HEK293 (cell line): ENCODE data around the gene NEUROG3.

Experiments
- ATF2 ChIP-seq: fragments of 450-650 bp; formaldehyde crosslinking; IDR thresholded peaks from 2 replicates; pipeline ENCODE4 v1.5.1; 2016; ENCODE audit warnings: missing biosample characterization, missing genetic modification characterization, low read depth
- CTCF ChIP-seq: fragments of 450-650 bp; formaldehyde crosslinking; IDR thresholded peaks from 2 replicates; pipeline ENCODE4 v1.5.1; 2016; ENCODE audit warnings: missing biosample characterization, missing genetic modification characterization
- FEZF1 ChIP-seq: fragments of 450-650 bp; formaldehyde crosslinking; IDR thresholded peaks from 2 replicates; pipeline ENCODE4 v1.5.1; 2016; ENCODE audit warnings: missing biosample characterization, missing genetic modification characterization
- HOXA7 ChIP-seq: sonication (generic); formaldehyde crosslinking; IDR thresholded peaks from 2 replicates; pipeline ENCODE4 v1.8.1; 2022; ENCODE audit warnings: missing genetic modification reagents, borderline replicate concordance
- ZBTB17 ChIP-seq: fragments of 450-650 bp; formaldehyde crosslinking; IDR thresholded peaks from 2 replicates; pipeline ENCODE4 v1.5.1; 2016; ENCODE audit warnings: missing biosample characterization, missing genetic modification characterization
- ZBTB26 ChIP-seq: fragments of 450-650 bp; formaldehyde crosslinking; optimal IDR thresholded peaks from 2 replicates; pipeline ENCODE3; 2016; ENCODE audit warnings: missing biosample characterization, mild to moderate bottlenecking, missing genetic modification characterization
- ZBTB7A ChIP-seq: fragments of 450-650 bp; formaldehyde crosslinking; IDR thresholded peaks from 2 replicates; pipeline ENCODE4 v1.5.1; 2016; ENCODE audit warnings: low read depth, missing biosample characterization, missing genetic modification characterization
- ZFP3 ChIP-seq: fragments of 450-650 bp; formaldehyde crosslinking; IDR thresholded peaks from 2 replicates; pipeline ENCODE4 v1.5.1; 2016; ENCODE audit warnings: low read depth, missing biosample characterization, missing genetic modification characterization
- ZNF184 ChIP-seq: fragments of 450-650 bp; IDR thresholded peaks from 2 replicates; pipeline ENCODE4 v1.5.1; 2018; ENCODE audit warnings: missing biosample characterization, mild to moderate bottlenecking, missing genetic modification characterization
- ZNF302 ChIP-seq: fragments of 450-650 bp; formaldehyde crosslinking; IDR thresholded peaks from 2 replicates; pipeline ENCODE4 v1.5.1; 2016; ENCODE audit warnings: missing biosample characterization, missing genetic modification characterization, low read depth
- ZNF394 ChIP-seq: fragments of 450-650 bp; formaldehyde crosslinking; IDR thresholded peaks from 2 replicates; pipeline ENCODE4 v1.5.1; 2016; ENCODE audit warnings: missing biosample characterization, missing genetic modification characterization, mild to moderate bottlenecking, moderate library complexity, borderline replicate concordance
- ZNF747 ChIP-seq: fragments of 450-650 bp; formaldehyde crosslinking; IDR thresholded peaks from 2 replicates; pipeline ENCODE4 v1.5.1; 2016; ENCODE audit warnings: missing biosample characterization, missing genetic modification characterization
- TF ChIP-seq, protein P1 (sequence below): fragments of 450-650 bp; formaldehyde crosslinking; IDR thresholded peaks from 2 replicates; pipeline ENCODE4 v1.5.1; 2016; ENCODE audit warnings: missing biosample characterization, missing genetic modification characterization
- TF ChIP-seq, protein P2 (sequence below): fragments of 450-650 bp; formaldehyde crosslinking; IDR thresholded peaks from 2 replicates; pipeline ENCODE4 v1.5.1; 2016; ENCODE audit warnings: missing biosample characterization, missing genetic modification characterization

DNA sequence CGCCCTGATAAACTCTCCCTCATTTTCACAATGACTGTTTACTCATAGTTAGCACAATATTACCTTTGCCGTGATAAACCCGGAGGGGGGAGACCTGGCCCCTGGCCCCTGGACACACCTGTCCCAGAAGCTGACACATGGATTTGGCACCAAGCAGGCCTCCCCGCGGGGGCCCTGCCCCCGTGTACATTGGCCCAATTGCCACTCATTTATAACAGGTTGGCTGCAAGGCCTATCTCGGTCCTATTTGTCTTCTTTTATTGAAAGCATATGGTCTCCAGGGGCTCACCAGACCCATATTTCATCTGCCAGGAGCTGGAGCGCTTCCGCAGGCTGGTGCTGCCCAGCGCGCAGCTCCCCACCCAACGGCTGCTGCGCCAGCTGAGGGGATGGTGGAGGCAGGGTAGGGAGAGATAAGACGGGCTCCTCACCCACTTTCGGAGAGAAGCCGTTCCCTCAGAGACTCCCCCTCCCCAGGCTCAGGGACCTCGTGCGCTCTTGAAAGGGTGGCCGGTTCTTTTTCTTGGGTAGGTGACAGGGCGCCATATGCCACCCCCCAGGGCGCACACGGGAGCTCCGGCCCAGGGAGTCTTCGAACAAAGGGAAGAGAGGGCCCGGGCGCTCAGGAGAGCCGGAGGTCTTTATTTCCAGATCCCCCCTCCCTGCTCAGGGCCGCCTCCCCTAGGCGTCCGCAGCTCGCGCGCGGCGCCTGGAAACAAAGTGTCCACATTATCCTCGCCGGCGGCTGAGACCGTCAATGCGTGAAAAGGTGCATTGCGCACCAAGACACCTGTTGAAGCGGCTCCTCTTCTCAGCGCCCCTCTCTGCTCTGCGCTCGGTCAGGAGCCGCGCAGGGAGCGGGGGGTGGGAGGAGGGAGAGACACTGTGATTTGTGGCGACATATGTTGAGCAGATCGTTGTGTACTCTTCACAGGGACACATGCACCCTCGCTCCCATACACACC lies 4.3 kb upstream of the NEUROG3 start:
- TF ChIP-seq CTCF (no peak), ATF2 (no peak), ZNF302 (tag by site-specific recombination) (no peak), ZNF394 (no peak), ZBTB7A (tag by site-specific recombination) (no peak), ZBTB17 (tag by site-specific recombination) (no peak), ZNF747 (tag by site-specific recombination) (no peak), HOXA7 (CRISPR knock-in tag) (no peak), ZNF184 (tag by site-specific recombination) (no peak), ZFP3 (tag by site-specific recombination) (no peak), FEZF1 (tag by site-specific recombination) (no peak), ZBTB26 (tag by site-specific recombination) (no peak)
- TF ChIP-seq, protein P1, sequence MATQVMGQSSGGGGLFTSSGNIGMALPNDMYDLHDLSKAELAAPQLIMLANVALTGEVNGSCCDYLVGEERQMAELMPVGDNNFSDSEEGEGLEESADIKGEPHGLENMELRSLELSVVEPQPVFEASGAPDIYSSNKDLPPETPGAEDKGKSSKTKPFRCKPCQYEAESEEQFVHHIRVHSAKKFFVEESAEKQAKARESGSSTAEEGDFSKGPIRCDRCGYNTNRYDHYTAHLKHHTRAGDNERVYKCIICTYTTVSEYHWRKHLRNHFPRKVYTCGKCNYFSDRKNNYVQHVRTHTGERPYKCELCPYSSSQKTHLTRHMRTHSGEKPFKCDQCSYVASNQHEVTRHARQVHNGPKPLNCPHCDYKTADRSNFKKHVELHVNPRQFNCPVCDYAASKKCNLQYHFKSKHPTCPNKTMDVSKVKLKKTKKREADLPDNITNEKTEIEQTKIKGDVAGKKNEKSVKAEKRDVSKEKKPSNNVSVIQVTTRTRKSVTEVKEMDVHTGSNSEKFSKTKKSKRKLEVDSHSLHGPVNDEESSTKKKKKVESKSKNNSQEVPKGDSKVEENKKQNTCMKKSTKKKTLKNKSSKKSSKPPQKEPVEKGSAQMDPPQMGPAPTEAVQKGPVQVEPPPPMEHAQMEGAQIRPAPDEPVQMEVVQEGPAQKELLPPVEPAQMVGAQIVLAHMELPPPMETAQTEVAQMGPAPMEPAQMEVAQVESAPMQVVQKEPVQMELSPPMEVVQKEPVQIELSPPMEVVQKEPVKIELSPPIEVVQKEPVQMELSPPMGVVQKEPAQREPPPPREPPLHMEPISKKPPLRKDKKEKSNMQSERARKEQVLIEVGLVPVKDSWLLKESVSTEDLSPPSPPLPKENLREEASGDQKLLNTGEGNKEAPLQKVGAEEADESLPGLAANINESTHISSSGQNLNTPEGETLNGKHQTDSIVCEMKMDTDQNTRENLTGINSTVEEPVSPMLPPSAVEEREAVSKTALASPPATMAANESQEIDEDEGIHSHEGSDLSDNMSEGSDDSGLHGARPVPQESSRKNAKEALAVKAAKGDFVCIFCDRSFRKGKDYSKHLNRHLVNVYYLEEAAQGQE (tag by site-specific recombination), result no peak
- TF ChIP-seq, protein P2, sequence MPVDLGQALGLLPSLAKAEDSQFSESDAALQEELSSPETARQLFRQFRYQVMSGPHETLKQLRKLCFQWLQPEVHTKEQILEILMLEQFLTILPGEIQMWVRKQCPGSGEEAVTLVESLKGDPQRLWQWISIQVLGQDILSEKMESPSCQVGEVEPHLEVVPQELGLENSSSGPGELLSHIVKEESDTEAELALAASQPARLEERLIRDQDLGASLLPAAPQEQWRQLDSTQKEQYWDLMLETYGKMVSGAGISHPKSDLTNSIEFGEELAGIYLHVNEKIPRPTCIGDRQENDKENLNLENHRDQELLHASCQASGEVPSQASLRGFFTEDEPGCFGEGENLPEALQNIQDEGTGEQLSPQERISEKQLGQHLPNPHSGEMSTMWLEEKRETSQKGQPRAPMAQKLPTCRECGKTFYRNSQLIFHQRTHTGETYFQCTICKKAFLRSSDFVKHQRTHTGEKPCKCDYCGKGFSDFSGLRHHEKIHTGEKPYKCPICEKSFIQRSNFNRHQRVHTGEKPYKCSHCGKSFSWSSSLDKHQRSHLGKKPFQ (tag by site-specific recombination), result no peak
